Measurements from ENCODE around the gene LPO.

- TF ChIP-seq NR2C2 (CRISPR knock-in tag; IDR thresholded peaks at IDR 0.05) = no peak
- TF ChIP-seq NR2C2 (tag; IDR thresholded peaks at IDR 0.05) = no peak
- TF ChIP-seq, protein P1, sequence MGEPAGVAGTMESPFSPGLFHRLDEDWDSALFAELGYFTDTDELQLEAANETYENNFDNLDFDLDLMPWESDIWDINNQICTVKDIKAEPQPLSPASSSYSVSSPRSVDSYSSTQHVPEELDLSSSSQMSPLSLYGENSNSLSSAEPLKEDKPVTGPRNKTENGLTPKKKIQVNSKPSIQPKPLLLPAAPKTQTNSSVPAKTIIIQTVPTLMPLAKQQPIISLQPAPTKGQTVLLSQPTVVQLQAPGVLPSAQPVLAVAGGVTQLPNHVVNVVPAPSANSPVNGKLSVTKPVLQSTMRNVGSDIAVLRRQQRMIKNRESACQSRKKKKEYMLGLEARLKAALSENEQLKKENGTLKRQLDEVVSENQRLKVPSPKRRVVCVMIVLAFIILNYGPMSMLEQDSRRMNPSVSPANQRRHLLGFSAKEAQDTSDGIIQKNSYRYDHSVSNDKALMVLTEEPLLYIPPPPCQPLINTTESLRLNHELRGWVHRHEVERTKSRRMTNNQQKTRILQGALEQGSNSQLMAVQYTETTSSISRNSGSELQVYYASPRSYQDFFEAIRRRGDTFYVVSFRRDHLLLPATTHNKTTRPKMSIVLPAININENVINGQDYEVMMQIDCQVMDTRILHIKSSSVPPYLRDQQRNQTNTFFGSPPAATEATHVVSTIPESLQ (CRISPR knock-in tag; IDR thresholded peaks at IDR 0.05) = no peak
- TF ChIP-seq CBX3 (IDR thresholded peaks at IDR 0.05; ENCODE audit: borderline replicate concordance in 1 of 2, low read length in 2 of 2) = no peak
- no peak for TF ChIP-seq JUNB (CRISPR knock-in tag; conservative IDR thresholded peaks at IDR 0.05)
- no peak for TF ChIP-seq SAFB (IDR thresholded peaks at IDR 0.05; ENCODE audit: borderline replicate concordance, low read depth, low read length)
- TF ChIP-seq ZZZ3 (IDR thresholded peaks at IDR 0.05) = no peak
- TF ChIP-seq CTCF (IDR thresholded peaks at IDR 0.05 in 2 of 3, conservative IDR thresholded peaks at IDR 0.05 in 1 of 3; ENCODE audit: insufficient read depth in 2 of 3, low read depth in 1 of 3, low read length in 3 of 3) = no peak
- no peak for TF ChIP-seq HDAC2 (IDR thresholded peaks at IDR 0.05)
Observed at GRCh38 chr17:58294034-58294433, 55.6 kb downstream of the LPO start.

Data from K562 (cell line).